ENCODE data around the gene KIF26A.
"Not testable (repeated sequence)": the region's sequence is repeated elsewhere in the genome, so short reads cannot be mapped to it uniquely, and the experiment has no call there.

Gene KIF26A

DNA sequence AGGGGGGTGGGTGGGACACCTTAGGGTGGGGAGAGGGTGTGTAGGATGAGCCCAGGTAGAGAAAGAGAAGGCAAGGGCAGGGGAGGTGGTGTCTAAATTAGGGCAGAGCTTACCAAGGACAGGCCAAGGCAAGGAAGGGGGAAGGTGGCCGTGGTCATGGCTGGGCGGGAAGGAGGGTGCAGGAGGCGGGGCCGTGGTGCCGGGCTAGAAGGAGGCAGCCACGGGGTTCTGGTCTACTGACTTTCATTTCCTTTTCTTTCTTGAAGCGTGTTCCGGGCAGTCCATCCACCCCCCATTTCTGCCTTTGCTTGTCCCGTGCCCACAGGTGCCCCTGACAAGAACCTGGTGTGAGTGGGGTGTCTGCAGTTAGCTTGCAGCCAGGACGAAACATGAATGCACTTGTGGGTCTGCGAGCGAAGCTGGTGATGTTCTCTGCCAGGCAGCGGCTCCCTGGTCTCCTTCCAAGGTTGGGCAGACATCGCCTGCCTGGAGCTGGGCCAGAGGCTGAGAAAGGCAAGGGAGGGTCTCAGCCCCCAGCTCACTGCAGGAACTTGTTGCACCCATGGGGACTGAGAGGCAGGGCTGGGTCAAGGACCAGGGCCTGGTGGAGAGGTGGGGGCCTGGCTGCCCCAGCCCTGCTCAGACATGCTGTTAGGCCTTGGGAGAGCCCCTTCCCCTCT lies 58.2 kb downstream of the KIF26A start:
- no peak for DNase-seq

GRCh38 chr14:104197449-104198247 lies 59.3 kb downstream of the KIF26A start:
- no peak for DNase-seq

DNA sequence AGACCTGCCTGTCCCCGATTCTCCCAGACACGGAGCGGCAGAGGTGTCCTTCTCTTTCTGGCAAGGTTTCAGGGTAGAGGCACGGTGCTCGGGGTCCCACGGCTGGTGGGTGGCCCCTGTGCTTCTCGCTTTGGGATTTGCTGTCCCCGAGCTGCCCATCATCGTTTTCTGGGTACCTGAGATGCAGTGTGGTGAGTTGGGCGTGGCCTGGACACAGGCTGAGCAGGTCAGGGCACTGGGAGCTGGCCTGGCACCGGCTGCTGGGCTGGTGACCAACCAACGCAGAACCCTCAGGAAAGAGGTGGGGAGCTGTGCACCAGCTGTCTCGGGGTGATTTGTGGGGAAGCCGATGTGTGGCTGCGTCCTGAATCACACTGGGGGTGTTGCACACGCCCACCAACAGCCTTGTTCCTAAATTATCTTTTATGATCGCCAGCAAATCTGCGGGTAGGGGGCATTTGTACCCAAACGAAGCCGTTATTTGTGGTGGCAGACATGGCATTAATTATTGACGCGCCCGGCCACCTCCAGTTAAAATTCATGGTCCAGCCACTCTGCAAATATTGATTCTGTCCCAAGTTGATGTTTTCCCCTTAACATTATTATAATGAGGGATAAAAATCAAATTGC lies 61.0 kb downstream of the KIF26A start:
- no peak for DNase-seq

- DNase-seq, result no peak
Observed at GRCh38 chr14:104200106-104200505, 61.7 kb downstream of the KIF26A start.

DNA sequence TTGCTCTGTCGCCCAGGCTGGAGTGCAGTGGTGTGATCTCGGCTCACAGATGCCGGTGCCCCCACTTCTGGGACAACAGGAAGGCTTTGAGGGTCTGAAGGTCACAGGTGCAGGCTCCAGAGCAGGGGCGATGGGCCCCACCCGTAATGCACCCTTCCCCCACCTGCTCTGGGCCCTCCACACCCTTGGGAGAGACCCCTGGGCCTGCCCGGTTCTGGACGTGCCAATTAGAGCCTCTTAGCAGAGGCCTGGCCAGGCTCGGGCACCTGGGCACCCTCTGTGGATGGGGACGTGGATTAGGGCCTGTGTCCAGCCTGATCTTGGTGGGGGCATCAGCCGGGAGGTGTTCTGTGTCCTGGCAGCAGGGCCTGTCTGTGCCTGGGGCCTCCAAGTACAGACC lies 62.2 kb downstream of the KIF26A start:
- DNase-seq, result no peak

DNA sequence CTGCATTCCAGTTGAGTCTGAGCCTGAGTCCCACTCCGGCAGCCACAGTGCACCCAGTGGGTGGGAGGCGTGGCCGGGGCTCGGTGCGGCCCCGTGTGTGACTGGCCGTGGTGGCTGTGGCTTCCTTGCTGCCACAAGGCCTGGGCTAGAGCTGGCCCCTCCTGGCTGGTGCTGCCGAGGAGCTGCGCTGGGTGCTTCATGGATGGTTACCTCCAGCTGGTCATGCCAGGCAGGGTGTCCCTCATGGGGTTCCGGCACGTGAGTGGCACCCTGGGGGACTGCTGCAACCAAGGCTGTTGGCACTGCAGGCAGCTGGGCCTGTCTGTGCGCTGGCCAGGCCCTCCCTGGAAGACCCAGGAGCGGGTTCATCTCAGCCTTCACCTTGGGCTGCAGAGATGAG lies 62.7 kb downstream of the KIF26A start:
- DNase-seq, result no peak

- no peak for DNase-seq
Observed at GRCh38 chr14:104201496-104201895, 63.1 kb downstream of the KIF26A start.

DNA sequence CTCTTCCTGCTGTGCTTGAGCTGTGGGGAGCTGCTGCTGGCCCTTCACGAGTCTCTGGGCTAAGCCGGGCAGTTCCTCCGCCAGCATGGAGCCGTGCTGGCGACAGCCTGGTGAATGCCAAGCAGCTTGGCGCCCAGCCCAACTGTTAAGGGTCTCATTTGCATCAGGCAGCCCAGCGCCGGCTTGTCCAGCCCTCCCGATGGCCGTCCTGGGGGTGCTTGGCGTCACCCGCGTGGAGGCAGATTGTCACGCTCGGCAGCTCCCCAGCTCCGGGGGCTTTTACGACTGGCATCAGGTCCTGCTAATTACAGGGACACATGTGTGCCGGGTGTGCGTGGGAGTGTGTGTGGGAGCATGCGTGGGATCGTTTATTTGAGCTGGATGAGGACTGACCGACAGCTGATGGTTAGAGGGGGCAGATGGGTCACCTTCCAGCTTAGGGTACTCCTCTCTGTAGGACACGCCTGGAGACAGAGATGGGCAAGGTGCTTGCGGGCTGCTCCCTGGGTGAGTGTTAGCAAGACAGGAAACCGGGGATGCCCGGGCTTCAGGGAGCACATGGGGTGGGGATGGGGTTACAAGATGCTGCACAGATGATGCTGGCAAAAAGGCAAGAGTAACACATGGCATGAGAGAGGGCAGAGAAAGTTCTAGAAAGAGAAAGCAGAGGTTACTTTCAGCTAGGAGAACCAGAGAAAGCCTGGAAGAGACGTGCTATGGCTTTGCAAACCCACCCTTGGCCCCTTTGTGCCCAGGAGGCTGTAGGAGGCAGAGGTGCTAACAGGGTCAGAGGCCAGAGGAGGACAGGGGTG lies 64.1 kb downstream of the KIF26A start:
- no peak for DNase-seq

- DNase-seq, result no peak
Observed at GRCh38 chr14:104203071-104203425, 64.7 kb downstream of the KIF26A start.

GRCh38 chr14:104204660-104205149 lies 66.3 kb downstream of the KIF26A start:
- no peak for DNase-seq

DNA sequence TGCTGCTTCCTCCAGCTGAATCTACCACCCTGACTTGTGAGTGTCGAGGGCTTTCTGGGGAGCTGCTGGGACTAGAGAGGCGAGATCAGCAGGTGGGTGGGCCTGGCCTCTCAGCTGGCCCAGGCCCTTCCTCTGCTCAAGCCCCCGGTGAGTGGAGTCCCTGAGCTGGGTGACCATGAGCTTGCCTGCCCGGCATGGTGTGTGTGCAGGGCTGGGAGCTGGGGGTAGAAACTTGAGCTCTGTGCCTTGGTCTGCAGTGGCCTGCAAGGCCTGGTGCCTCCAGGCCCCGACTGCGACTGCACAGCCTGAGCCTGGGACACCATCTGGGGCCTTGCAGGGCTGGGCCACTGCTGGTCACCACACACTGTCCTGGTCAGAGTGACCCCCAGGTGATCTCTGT lies 67.4 kb downstream of the KIF26A start:
- no peak for DNase-seq

GRCh38 chr14:104206281-104206904 lies 68.0 kb downstream of the KIF26A start:
- no peak for DNase-seq

GRCh38 chr14:104207142-104208014 lies 69.0 kb downstream of the KIF26A start:
- DNase-seq, result no peak

DNA sequence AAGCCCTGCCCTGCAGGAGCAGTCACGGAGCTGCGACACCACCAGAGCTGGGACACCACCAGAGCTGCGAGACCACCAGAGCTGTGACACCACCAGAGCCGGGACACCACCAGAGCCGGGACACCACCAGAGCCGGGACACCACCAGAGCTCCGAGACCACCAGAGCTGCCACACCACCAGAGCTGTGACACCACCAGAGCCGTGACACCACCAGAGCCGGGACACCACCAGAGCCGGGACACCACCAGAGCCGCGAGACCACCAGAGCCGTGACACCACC lies 69.6 kb downstream of the KIF26A start:
- not testable (repeated sequence) for DNase-seq

GRCh38 chr14:104208331-104208730 lies 69.9 kb downstream of the KIF26A start:
- not testable (repeated sequence) for DNase-seq

DNA sequence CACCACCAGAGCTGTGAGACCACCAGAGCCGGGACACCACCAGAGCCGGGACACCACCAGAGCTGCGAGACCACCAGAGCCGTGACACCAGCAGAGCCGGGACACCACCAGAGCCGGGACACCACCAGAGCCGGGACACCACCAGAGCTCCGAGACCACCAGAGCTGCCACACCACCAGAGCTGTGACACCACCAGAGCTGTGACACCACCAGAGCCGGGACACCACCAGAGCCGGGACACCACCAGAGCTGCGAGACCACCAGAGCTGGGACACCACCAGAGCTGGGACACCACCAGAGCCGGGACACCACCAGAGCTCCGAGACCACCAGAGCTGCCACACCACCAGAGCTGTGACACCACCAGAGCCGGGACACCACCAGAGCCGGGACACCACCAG lies 70.7 kb downstream of the KIF26A start:
- not testable (repeated sequence) for DNase-seq

DNA sequence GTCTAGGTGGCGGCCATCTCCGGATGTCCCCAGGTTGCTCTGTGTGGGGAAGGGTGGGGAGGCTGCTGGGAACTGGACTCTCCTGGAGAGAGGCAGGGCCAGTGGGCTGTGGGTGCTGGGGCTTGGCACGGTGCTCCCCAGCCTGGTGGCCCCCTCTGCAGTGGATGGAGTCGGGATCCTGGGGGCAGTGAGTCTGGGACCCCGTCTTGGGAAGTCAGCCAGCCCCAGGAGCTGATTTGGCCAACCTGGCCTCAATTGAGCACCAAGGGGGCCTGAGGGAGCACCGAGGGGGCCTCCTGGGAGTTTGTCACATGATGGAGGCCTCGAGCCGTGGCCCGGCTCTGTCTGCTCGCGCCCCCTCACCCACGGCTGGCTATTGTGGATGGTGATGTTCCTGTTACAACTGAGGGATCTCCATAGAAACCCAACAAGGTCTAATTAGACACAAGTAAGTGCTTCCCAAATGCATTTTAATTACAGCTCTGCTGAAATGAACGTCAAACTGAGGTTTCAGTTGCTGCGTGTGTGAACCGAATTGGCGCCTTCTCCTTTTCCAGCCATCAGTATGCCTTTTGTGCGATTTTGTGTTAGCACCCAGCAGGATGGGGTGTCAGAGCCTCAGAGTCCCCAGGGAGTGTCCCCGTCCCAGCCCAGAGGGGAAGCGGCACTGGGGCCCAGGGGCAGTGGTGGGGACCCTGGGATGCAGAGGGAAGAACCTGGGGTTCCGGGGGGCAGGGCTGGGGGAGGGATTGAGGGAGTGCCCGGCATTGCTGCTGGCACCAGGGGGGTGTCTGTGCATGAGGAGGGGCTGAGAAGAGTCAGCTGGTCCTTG lies 71.8 kb downstream of the KIF26A start:
- no peak for DNase-seq

GRCh38 chr14:104210817-104211195 lies 72.4 kb downstream of the KIF26A start:
- no peak for DNase-seq

GRCh38 chr14:104211215-104211614 lies 72.8 kb downstream of the KIF26A start:
- no peak for DNase-seq

DNA sequence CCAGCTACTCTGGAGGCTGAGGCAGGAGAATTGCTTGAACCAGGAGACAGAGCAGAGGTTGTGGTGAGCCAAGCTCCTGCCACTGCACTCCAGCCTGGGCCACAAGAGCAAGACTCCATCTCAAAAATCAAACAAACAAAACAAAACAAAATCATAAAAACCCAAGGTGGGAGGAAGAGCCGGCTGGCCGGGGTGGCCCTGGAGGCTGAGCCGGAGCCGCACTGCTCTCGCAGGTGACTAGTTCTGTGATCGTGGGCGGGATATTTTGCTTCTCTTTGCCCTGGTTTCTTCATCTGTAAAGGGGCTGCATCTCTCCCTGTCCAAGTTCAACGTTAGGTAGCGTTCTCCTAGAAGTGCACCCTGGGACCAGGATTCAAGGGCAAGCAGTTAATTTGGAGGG lies 73.4 kb downstream of the KIF26A start:
- DNase-seq, result no peak
